ENCODE measurements around the gene PTDSS2. TPM values are rescaled to one million over a fixed set of nuclear protein-coding genes. Genes with fewer than 3 reads are reported as not detected.

PTDSS2 gene
- total RNA-seq, 6 experiments from 2014 or later = 8.4 to 21.9 (median 11.4) TPM

GRCh38 chr11:429391-429790, 20.7 kb upstream of the PTDSS2 start:
- intact Hi-C loops (cut with DNase I) = no loop called here
- Histone ChIP-seq H3K4me1 (no peaks in the 10 kb centered on the region), H3K27ac (no peak overlapping the region), H3K36me3 (no peaks in the 10 kb centered on the region), H3K27me3 (no peaks in the 10 kb centered on the region), H3K9me3 (no peaks in the 10 kb centered on the region), H3K4me3 (no peak overlapping the region)
- WGBS (ENCODE audit: insufficient coverage, low coverage, low lambda C conversion rate, missing lambda C conversion rate) = 91% methylated on average over 11 of the region's 27 CpGs
- DNase-seq (peak in 1 of 3 donors; percentile 48), ATAC-seq (no peak)
- TF ChIP-seq POLR2A (IDR thresholded peaks at IDR 0.05) (no peak), CTCF (IDR thresholded peaks at IDR 0.05) (no peak)

GRCh38 chr11:429931-430456, 20.1 kb upstream of the PTDSS2 start:
- peak in 1 of 4 donors; percentile 22 for ATAC-seq
- Histone ChIP-seq H3K4me3 (no peak overlapping the region), H3K4me1 (no peaks in the 10 kb centered on the region), H3K27ac (no peak overlapping the region), H3K9me3 (no peaks in the 10 kb centered on the region), H3K27me3 (no peaks in the 10 kb centered on the region), H3K36me3 (no peaks in the 10 kb centered on the region)
- intact Hi-C loops (cut with DNase I) = no loop called here
- WGBS (ENCODE audit: insufficient coverage, low coverage, low lambda C conversion rate, missing lambda C conversion rate) = 76% methylated on average over 7 of the region's 25 CpGs
- TF ChIP-seq POLR2A (IDR thresholded peaks at IDR 0.05) (no peak), CTCF (IDR thresholded peaks at IDR 0.05) (no peak)
- peak in 1 of 3 donors; percentile 44 for DNase-seq

GRCh38 chr11:431921-432320, 18.2 kb upstream of the PTDSS2 start:
- intact Hi-C loops (cut with DNase I) = no loop called here
- ATAC-seq (no peak), DNase-seq (peak in 1 of 3 donors; percentile 46)
- Histone ChIP-seq H3K4me1 (no peaks in the 10 kb centered on the region), H3K9me3 (no peaks in the 10 kb centered on the region), H3K27me3 (no peaks in the 10 kb centered on the region), H3K27ac (no peak overlapping the region), H3K4me3 (no peak overlapping the region), H3K36me3 (no peaks in the 10 kb centered on the region)
- no peak for TF ChIP-seq CTCF (IDR thresholded peaks at IDR 0.05)
- WGBS (ENCODE audit: insufficient coverage, low coverage, low lambda C conversion rate, missing lambda C conversion rate) = 100% methylated on average over 3 of the region's 13 CpGs

GRCh38 chr11:432501-433100, 17.5 kb upstream of the PTDSS2 start:
- H3K4me3 ChIP-seq = no peak overlapping the region
- no peak for DNase-seq
- intact Hi-C loops (cut with DNase I) = no loop called here

More at GRCh38 chr11:432501-433100, 17.5 kb upstream of the PTDSS2 start:
- H3K4me1 ChIP-seq = no peaks in the 10 kb centered on the region
- no peaks in the 10 kb centered on the region for H3K27me3 ChIP-seq
- no peaks in the 10 kb centered on the region for H3K36me3 ChIP-seq
- H3K27ac ChIP-seq = no peak overlapping the region
- WGBS (ENCODE audit: insufficient coverage, low coverage, low lambda C conversion rate, missing lambda C conversion rate) = 100% methylated on average over 1 of the region's 20 CpGs
- H3K9me3 ChIP-seq = no peaks in the 10 kb centered on the region
- ATAC-seq = no peak
- no peak for TF ChIP-seq POLR2A (IDR thresholded peaks at IDR 0.05)
- TF ChIP-seq CTCF (IDR thresholded peaks at IDR 0.05) = no peak

All from right lobe of liver (tissue), 6 donors.